Keratinocyte (primary cell): Measurements from ENCODE around the gene CAPZA3. TPM values are rescaled to one million over a fixed set of nuclear protein-coding genes. Genes with fewer than 3 reads are reported as not detected.
"Not testable (repeated sequence)": the region's sequence is repeated elsewhere in the genome, so short reads cannot be mapped to it uniquely, and the experiment has no call there.

Experiments used
- DNase-seq: peaks from one replicate; pipeline ENCODE4 v3.0.0-alpha.2; 2011; ENCODE audit warnings: low read depth, missing footprints, low spot score
- FAIRE-seq: peaks from 2 replicates; lab custom pipeline; 2011; peaks lifted over from hg19 to GRCh38; lab: Jason Lieb, UNC
- H2AFZ ChIP-seq: 2 replicates; pipeline ENCODE4 v1.6.0; 2012; ENCODE audit warnings: low read length, control low read depth, inconsistent platforms; ENCODE audit not compliant: control insufficient read depth
- H3K27ac ChIP-seq: 2 replicates; pipeline ENCODE4 v1.5.1; 2011; ENCODE audit warnings: low read length; ENCODE audit not compliant: control insufficient read depth, insufficient read depth
- H3K27me3 ChIP-seq: 3 replicates; pipeline ENCODE4 v1.6.0; 2011; ENCODE audit warnings: low read length; ENCODE audit not compliant: control insufficient read depth, insufficient read depth; ENCODE audit errors: extremely low read depth
- H3K36me3 ChIP-seq, 2 experiments: 2 replicates in 1 of 2; 3 replicates in 1 of 2; pipeline ENCODE4 v1.5.1; 2011; ENCODE audit warnings: low read length in 2 of 2, mild to moderate bottlenecking in 1 of 2; ENCODE audit not compliant: control insufficient read depth in 2 of 2, insufficient read depth in 2 of 2; ENCODE audit errors: extremely low read depth in 1 of 2
- H3K4me1 ChIP-seq: 3 replicates; pipeline ENCODE4 v1.5.1; 2011; ENCODE audit warnings: low read length; ENCODE audit not compliant: control insufficient read depth, insufficient read depth; ENCODE audit errors: extremely low read depth
- H3K4me2 ChIP-seq: 3 replicates; pipeline ENCODE4 v1.6.0; 2011; ENCODE audit warnings: low read depth, low read length; ENCODE audit not compliant: control insufficient read depth, insufficient read depth; ENCODE audit errors: extremely low read depth
- H3K4me3 ChIP-seq, 3 experiments: fragments of 200-600 bp in 1 of 3; sonication (generic) in 1 of 3; 2 replicates in 2 of 3; 3 replicates in 1 of 3; pipeline ENCODE4 v1.5.1; 2011 to 2016; ENCODE audit warnings: low read length in 3 of 3, mild to moderate bottlenecking in 3 of 3, control low read depth in 2 of 3, inconsistent platforms in 1 of 3, low read depth in 1 of 3, mixed read lengths in 1 of 3, mixed run types in 1 of 3, moderate library complexity in 1 of 3; ENCODE audit not compliant: control insufficient read depth in 2 of 3, insufficient read depth in 2 of 3; ENCODE audit errors: extremely low read depth in 1 of 3
- H3K79me2 ChIP-seq: 2 replicates; pipeline ENCODE4 v1.6.0; 2012; ENCODE audit warnings: low read length; ENCODE audit not compliant: control insufficient read depth, insufficient read depth
- H3K9ac ChIP-seq: 3 replicates; pipeline ENCODE4 v1.6.0; 2011; ENCODE audit warnings: low read length; ENCODE audit not compliant: control insufficient read depth, insufficient read depth; ENCODE audit errors: extremely low read depth
- H3K9me1 ChIP-seq: 3 replicates; pipeline ENCODE4 v1.6.0; 2011; ENCODE audit warnings: low read length; ENCODE audit not compliant: control insufficient read depth, insufficient read depth; ENCODE audit errors: extremely low read depth
- H3K9me3 ChIP-seq: 2 replicates; pipeline ENCODE4 v1.5.1; 2012; ENCODE audit warnings: low read depth, low read length; ENCODE audit not compliant: control insufficient read depth
- H4K20me1 ChIP-seq: 3 replicates; pipeline ENCODE4 v1.6.0; 2011; ENCODE audit warnings: low read length; ENCODE audit not compliant: control insufficient read depth, insufficient read depth; ENCODE audit errors: extremely low read depth
- EZH2 ChIP-seq: IDR thresholded peaks from one replicate; pipeline ENCODE4 v1.6.1; 2012; ENCODE audit warnings: inconsistent platforms, mild to moderate bottlenecking, low read length, moderate library complexity
- dilution Hi-C: fragments of 300-500 bp; cut with MboI; formaldehyde crosslinking; loops from one replicate; pipeline ENCODE4 v1.7.0; 2020; ENCODE audit warnings: low sequenced_read_pairs; ENCODE audit not compliant: extremely low pct_ligation_motif_present
- polyA plus RNA-seq, 5 experiments: library from polyadenylated mRNA; depleted of rRNA in 3 of 5; stranded (reverse) in 3 of 5; stranded (forward) in 1 of 5; unstranded in 1 of 5; fragments of >200 nt; gene quantifications; 1 replicate in 1 of 5; 2 replicates in 3 of 5; 3 replicates in 1 of 5; pipeline versions ENCODE4 v1.2.1 to v1.2.3, GENCODE V29; 2011 to 2012; ENCODE audit warnings: missing spikeins in 2 of 5, low read depth in 1 of 5, low replicate concordance in 1 of 5
- TF ChIP-seq, protein P1 (sequence below), 3 experiments: IDR thresholded peaks in 1 of 3; conservative IDR thresholded peaks in 1 of 3; optimal IDR thresholded peaks in 1 of 3; 2 replicates in 2 of 3; 3 replicates in 1 of 3; pipeline versions ENCODE3 to v1.5.1; 2011; ENCODE audit warnings: low read length in 3 of 3, mild to moderate bottlenecking in 3 of 3, moderate library complexity in 2 of 3, control low read depth in 1 of 3, inconsistent platforms in 1 of 3; ENCODE audit not compliant: insufficient read depth in 2 of 3; ENCODE audit errors: extremely low read depth in 1 of 3

Gene CAPZA3
- polyA plus RNA-seq, 1 donor (not counting 4 experiments of a cell fraction or from before 2014, with no cell fraction given): 0.05 TPM

DNA sequence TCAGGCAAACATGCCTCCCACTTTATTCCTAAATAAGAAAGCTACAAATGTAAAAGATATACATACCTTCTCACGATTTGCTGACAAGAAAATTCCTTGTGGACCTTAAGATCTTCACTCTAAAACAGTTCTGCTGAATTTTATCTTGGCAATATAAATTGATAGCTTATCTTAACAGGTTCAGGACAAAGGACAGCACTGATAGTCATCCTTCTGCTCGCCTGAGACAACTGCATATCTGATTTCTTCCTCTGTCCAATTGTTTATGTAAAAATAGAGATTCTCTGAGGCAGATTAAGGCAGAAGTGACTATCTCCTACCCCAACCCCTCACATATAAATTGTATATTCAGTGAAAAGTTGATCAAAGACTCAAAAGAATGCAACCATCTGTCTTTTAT is 44.9 kb downstream of the CAPZA3 start:
- H2AFZ ChIP-seq: no peak overlapping the region
- H4K20me1 ChIP-seq: no peaks in the 10 kb centered on the region
- no peaks in the 10 kb centered on the region for H3K79me2 ChIP-seq
- H3K4me1 ChIP-seq: no peaks in the 10 kb centered on the region
- no peak overlapping the region for H3K4me2 ChIP-seq
- no peak for FAIRE-seq
- H3K4me3 ChIP-seq: no peak overlapping the region
- H3K27me3 ChIP-seq: no peaks in the 10 kb centered on the region
- no peaks in the 10 kb centered on the region for H3K9me1 ChIP-seq
- dilution Hi-C loops: no loop called here
- H3K36me3 ChIP-seq: no peaks in the 10 kb centered on the region
- no peak for TF ChIP-seq EZH2
- TF ChIP-seq, protein P1, sequence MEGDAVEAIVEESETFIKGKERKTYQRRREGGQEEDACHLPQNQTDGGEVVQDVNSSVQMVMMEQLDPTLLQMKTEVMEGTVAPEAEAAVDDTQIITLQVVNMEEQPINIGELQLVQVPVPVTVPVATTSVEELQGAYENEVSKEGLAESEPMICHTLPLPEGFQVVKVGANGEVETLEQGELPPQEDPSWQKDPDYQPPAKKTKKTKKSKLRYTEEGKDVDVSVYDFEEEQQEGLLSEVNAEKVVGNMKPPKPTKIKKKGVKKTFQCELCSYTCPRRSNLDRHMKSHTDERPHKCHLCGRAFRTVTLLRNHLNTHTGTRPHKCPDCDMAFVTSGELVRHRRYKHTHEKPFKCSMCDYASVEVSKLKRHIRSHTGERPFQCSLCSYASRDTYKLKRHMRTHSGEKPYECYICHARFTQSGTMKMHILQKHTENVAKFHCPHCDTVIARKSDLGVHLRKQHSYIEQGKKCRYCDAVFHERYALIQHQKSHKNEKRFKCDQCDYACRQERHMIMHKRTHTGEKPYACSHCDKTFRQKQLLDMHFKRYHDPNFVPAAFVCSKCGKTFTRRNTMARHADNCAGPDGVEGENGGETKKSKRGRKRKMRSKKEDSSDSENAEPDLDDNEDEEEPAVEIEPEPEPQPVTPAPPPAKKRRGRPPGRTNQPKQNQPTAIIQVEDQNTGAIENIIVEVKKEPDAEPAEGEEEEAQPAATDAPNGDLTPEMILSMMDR (optimal IDR thresholded peaks at IDR 0.05 in 1 of 3, IDR thresholded peaks at IDR 0.05 in 1 of 3, conservative IDR thresholded peaks at IDR 0.05 in 1 of 3; ENCODE audit: extremely low read depth in 1 of 3, insufficient read depth in 2 of 3, low read length in 3 of 3): no peak
- no peaks in the 10 kb centered on the region for H3K9me3 ChIP-seq
- no peak overlapping the region for H3K27ac ChIP-seq
- no peak for DNase-seq
- H3K9ac ChIP-seq: no peak overlapping the region

DNA sequence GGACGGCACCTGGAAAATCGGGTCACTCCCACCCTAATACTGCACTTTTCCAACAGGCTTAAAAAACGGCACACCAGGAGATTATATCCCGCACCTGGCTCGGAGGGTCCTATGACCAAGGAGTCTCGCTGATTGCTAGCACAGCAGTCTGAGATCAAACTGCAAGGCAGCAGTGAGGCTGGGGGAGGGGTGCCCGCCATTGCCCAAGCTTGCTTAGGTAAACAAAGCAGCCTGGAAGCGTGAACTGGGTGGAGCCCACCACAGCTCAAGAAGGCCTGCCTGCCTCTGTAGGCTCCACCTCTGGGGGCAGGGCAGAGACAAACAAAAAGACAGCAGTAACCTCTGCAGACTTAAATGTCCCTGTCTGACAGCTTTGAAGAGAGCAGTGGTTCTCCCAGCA is 47.5 kb downstream of the CAPZA3 start:
- FAIRE-seq, H3K4me2 ChIP-seq, H3K4me3 ChIP-seq, H3K27me3 ChIP-seq, H3K4me1 ChIP-seq, dilution Hi-C loops, H3K9ac ChIP-seq, H2AFZ ChIP-seq, H3K27ac ChIP-seq, DNase-seq, H4K20me1 ChIP-seq, H3K9me3 ChIP-seq, H3K9me1 ChIP-seq, H3K36me3 ChIP-seq, H3K79me2 ChIP-seq: not testable (repeated sequence)

Other genes starting within 250 kb of the CAPZA3 start
- gene PLCZ1, start 107 bp upstream of the CAPZA3 start, polyA plus RNA-seq: 0.15 to 0.62 TPM (median 0.18 TPM) in 3 replicates